C1 segment of cervical spinal cord (tissue), 14 donors: ENCODE measurements around the gene MTX1.
A peak's percentile ranks its signal among the peaks of the same experiment; 100 is the strongest.
"Not testable (repeated sequence)": the region's sequence is repeated elsewhere in the genome, so short reads cannot be mapped to it uniquely, and the experiment has no call there.

Experiments
- DNase-seq, 14 donors: peaks; one replicate each; lab custom pipeline; 2025; lab: John Stamatoyannopoulos, UW

MTX1 gene

GRCh38 chr1:155207806-155208540 is 522 bp upstream of the MTX1 start, which contains the start of gene THBS3:
TSS of gene THBS3 (minus strand) at chr1:155207897. CDS start at chr1:155207876, 21 bp downstream.
- peak in 11 of 14 donors; percentile 22 to 79 (median 68) for DNase-seq

- DNase-seq: no peak
These were observed 822 bp downstream of the MTX1 start for GRCh38 chr1:155209312-155209721.

- DNase-seq: no peak
These were observed 2.0 kb downstream of the MTX1 start for GRCh38 chr1:155210314-155211104.

GRCh38 chr1:155211381-155212050 is 3.0 kb downstream of the MTX1 start:
- peak in 1 of 14 donors; percentile 29 for DNase-seq

- not testable (repeated sequence) for DNase-seq
These were observed 3.6 kb downstream of the MTX1 start for GRCh38 chr1:155212051-155212440.

GRCh38 chr1:155214702-155215101 is 6.2 kb downstream of the MTX1 start:
- DNase-seq: not testable (repeated sequence)

GRCh38 chr1:155218854-155219591 is 10.5 kb downstream of the MTX1 start:
- DNase-seq: peak in 8 of 14 donors; percentile 34 to 84 (median 46)

- peak in 10 of 14 donors; percentile 3 to 61 (median 36) for DNase-seq
These were observed 11.1 kb downstream of the MTX1 start for GRCh38 chr1:155219592-155220031.

GRCh38 chr1:155220211-155220965 is 11.9 kb downstream of the MTX1 start:
- not testable (repeated sequence) for DNase-seq

GRCh38 chr1:155223047-155223446 is 14.6 kb downstream of the MTX1 start:
- DNase-seq: no peak

- not testable (repeated sequence) for DNase-seq
These were observed 16.9 kb downstream of the MTX1 start for GRCh38 chr1:155225404-155225759.

GRCh38 chr1:155226188-155226909 is 17.9 kb downstream of the MTX1 start:
- peak in 11 of 14 donors; percentile 19 to 74 (median 55) for DNase-seq

- peak in 7 of 14 donors; percentile 42 to 77 (median 68) for DNase-seq
These were observed 18.4 kb downstream of the MTX1 start for GRCh38 chr1:155226910-155227260.

GRCh38 chr1:155227261-155228095 is 19.0 kb downstream of the MTX1 start:
- DNase-seq: peak; percentile 75 to 99 (median 97)

- DNase-seq: peak in 1 of 14 donors; percentile 32
These were observed 19.6 kb downstream of the MTX1 start for GRCh38 chr1:155228096-155228427.

- DNase-seq: not testable (repeated sequence)
These were observed 22.8 kb downstream of the MTX1 start for GRCh38 chr1:155231302-155231701.

- peak in 6 of 14 donors; percentile 11 to 58 (median 27) for DNase-seq
These were observed 23.8 kb downstream of the MTX1 start for GRCh38 chr1:155232001-155232978.

- not testable (repeated sequence) for DNase-seq
These were observed 25.0 kb downstream of the MTX1 start for GRCh38 chr1:155233502-155233901.
